Astrocyte (in vitro differentiated cells and primary cell): ENCODE measurements around the gene ADARB2. TPM values are rescaled to one million over a fixed set of nuclear protein-coding genes. Genes with fewer than 3 reads are reported as not detected.

Source experiments
- DNase-seq: peaks from one replicate; pipeline ENCODE4 v3.0.0-alpha.2; 2010; ENCODE audit warnings: low read depth
- FAIRE-seq: peaks from 2 replicates; lab custom pipeline; 2011; peaks lifted over from hg19 to GRCh38; lab: Jason Lieb, UNC
- H2AFZ ChIP-seq: 2 replicates; pipeline ENCODE4 v1.6.0; 2012; ENCODE audit warnings: low read depth, low read length, inconsistent platforms
- H3K27ac ChIP-seq: 2 replicates; pipeline ENCODE4 v1.5.1; 2011; ENCODE audit warnings: low read depth, low read length, inconsistent platforms
- H3K27me3 ChIP-seq: 2 replicates; pipeline ENCODE4 v1.6.0; 2011; ENCODE audit warnings: low read length, inconsistent platforms; ENCODE audit not compliant: insufficient read depth
- H3K36me3 ChIP-seq: 2 replicates; pipeline ENCODE4 v1.5.1; 2011; ENCODE audit warnings: low read length, inconsistent platforms; ENCODE audit not compliant: insufficient read depth
- H3K4me1 ChIP-seq: 2 replicates; pipeline ENCODE4 v1.5.1; 2011; ENCODE audit warnings: low read length, inconsistent platforms; ENCODE audit not compliant: insufficient read depth
- H3K4me2 ChIP-seq: 2 replicates; pipeline ENCODE4 v1.6.0; 2012; ENCODE audit warnings: low read length, inconsistent platforms
- H3K4me3 ChIP-seq: 2 replicates; pipeline ENCODE4 v1.5.1; 2011; ENCODE audit warnings: low read depth, mild to moderate bottlenecking, low read length, inconsistent platforms; ENCODE audit not compliant: insufficient read depth
- H3K79me2 ChIP-seq: 2 replicates; pipeline ENCODE4 v1.6.0; 2012; ENCODE audit warnings: mild to moderate bottlenecking, low read length, inconsistent platforms; ENCODE audit not compliant: insufficient read depth
- H3K9ac ChIP-seq: 2 replicates; pipeline ENCODE4 v1.6.0; 2012; ENCODE audit warnings: mild to moderate bottlenecking, low read length, inconsistent platforms
- H3K9me3 ChIP-seq: 2 replicates; pipeline ENCODE4 v1.5.1; 2012; ENCODE audit warnings: low read depth, mild to moderate bottlenecking, low read length, inconsistent platforms; ENCODE audit not compliant: insufficient read depth
- H4K20me1 ChIP-seq: 2 replicates; pipeline ENCODE4 v1.6.0; 2012; ENCODE audit warnings: low read length, inconsistent platforms; ENCODE audit not compliant: insufficient read depth
- H3K27ac Mint-ChIP-seq: one replicate; pipeline ENCODE4 v1.8.0; 2021; ENCODE audit warnings: mild to moderate bottlenecking, mixed read lengths; ENCODE audit not compliant: unreplicated experiment
- H3K27me3 Mint-ChIP-seq: one replicate; pipeline ENCODE4 v1.8.0; 2021; ENCODE audit warnings: low read depth, mixed read lengths; ENCODE audit not compliant: unreplicated experiment
- H3K36me3 Mint-ChIP-seq: one replicate; pipeline ENCODE4 v1.8.0; 2021; ENCODE audit warnings: low read depth, mixed read lengths; ENCODE audit not compliant: unreplicated experiment
- H3K4me1 Mint-ChIP-seq: one replicate; pipeline ENCODE4 v1.8.0; 2021; ENCODE audit warnings: low read depth, mixed read lengths; ENCODE audit not compliant: unreplicated experiment
- H3K4me3 Mint-ChIP-seq: one replicate; pipeline ENCODE4 v1.8.0; 2021; ENCODE audit warnings: mild to moderate bottlenecking, moderate library complexity, mixed read lengths; ENCODE audit not compliant: unreplicated experiment
- H3K9me3 Mint-ChIP-seq: one replicate; pipeline ENCODE4 v1.8.0; 2021; ENCODE audit warnings: mild to moderate bottlenecking, mixed read lengths; ENCODE audit not compliant: unreplicated experiment
- EZH2 ChIP-seq: IDR thresholded peaks from 2 replicates; pipeline ENCODE4 v1.6.1; 2012; ENCODE audit warnings: mild to moderate bottlenecking, low read length, inconsistent platforms; ENCODE audit not compliant: insufficient read depth
- total RNA-seq: library from RNA; stranded (reverse); gene quantifications from 2 replicates; pipeline ENCODE4 v1.2.1, GENCODE V29; 2021
- TF ChIP-seq, protein P1 (sequence below): IDR thresholded peaks from 2 replicates; pipeline ENCODE4 v1.5.1; 2011; ENCODE audit warnings: low read depth, mild to moderate bottlenecking, inconsistent platforms, low read length, moderate library complexity; ENCODE audit not compliant: insufficient read depth

ADARB2 gene
- total RNA-seq, 1 donor from 2014 or later = 0.18 TPM

GRCh38 chr10:1600861-1601260 lies 136.5 kb downstream of the ADARB2 start:
- no peak overlapping the region for H3K27ac Mint-ChIP-seq
- H3K9me3 Mint-ChIP-seq = no peaks in the 10 kb centered on the region
- no peak for FAIRE-seq

GRCh38 chr10:1598393-1599153 lies 138.8 kb downstream of the ADARB2 start:
- H2AFZ ChIP-seq = no peak overlapping the region
- peaks cover 2% of the 10 kb centered on the region for H3K9me3 Mint-ChIP-seq
- H3K9ac ChIP-seq = no peak overlapping the region
- no peak overlapping the region for H3K4me3 Mint-ChIP-seq
- DNase-seq (no peak), FAIRE-seq (no peak)
- peaks cover 10% of the 10 kb centered on the region for H3K9me3 ChIP-seq
- TF ChIP-seq, protein P1, sequence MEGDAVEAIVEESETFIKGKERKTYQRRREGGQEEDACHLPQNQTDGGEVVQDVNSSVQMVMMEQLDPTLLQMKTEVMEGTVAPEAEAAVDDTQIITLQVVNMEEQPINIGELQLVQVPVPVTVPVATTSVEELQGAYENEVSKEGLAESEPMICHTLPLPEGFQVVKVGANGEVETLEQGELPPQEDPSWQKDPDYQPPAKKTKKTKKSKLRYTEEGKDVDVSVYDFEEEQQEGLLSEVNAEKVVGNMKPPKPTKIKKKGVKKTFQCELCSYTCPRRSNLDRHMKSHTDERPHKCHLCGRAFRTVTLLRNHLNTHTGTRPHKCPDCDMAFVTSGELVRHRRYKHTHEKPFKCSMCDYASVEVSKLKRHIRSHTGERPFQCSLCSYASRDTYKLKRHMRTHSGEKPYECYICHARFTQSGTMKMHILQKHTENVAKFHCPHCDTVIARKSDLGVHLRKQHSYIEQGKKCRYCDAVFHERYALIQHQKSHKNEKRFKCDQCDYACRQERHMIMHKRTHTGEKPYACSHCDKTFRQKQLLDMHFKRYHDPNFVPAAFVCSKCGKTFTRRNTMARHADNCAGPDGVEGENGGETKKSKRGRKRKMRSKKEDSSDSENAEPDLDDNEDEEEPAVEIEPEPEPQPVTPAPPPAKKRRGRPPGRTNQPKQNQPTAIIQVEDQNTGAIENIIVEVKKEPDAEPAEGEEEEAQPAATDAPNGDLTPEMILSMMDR = no peak
- TF ChIP-seq EZH2 = no peak
- H3K4me3 ChIP-seq = no peak overlapping the region
- no peak overlapping the region for H3K27ac Mint-ChIP-seq
- no peak overlapping the region for H3K27ac ChIP-seq
- H3K4me2 ChIP-seq = no peak overlapping the region
- H3K36me3 ChIP-seq = no peaks in the 10 kb centered on the region
- no peaks in the 10 kb centered on the region for H3K27me3 ChIP-seq
- peaks cover 28% of the 10 kb centered on the region for H3K27me3 Mint-ChIP-seq
- H3K4me1 Mint-ChIP-seq = no peaks in the 10 kb centered on the region
- no peaks in the 10 kb centered on the region for H3K4me1 ChIP-seq
- H3K36me3 Mint-ChIP-seq = no peaks in the 10 kb centered on the region
- no peaks in the 10 kb centered on the region for H3K79me2 ChIP-seq
- H4K20me1 ChIP-seq = no peaks in the 10 kb centered on the region

More at GRCh38 chr10:1600861-1601260, 136.5 kb downstream of the ADARB2 start:
- Histone ChIP-seq H3K27me3 (no peaks in the 10 kb centered on the region), H3K79me2 (no peaks in the 10 kb centered on the region), H3K9ac (no peak overlapping the region), H3K27ac (no peak overlapping the region), H3K4me1 (no peaks in the 10 kb centered on the region), H3K4me2 (no peak overlapping the region), H2AFZ (no peak overlapping the region), H3K36me3 (no peaks in the 10 kb centered on the region), H4K20me1 (no peaks in the 10 kb centered on the region), H3K4me3 (no peak overlapping the region), H3K9me3 (peaks cover 10% of the 10 kb centered on the region)
- no peaks in the 10 kb centered on the region for H3K36me3 Mint-ChIP-seq
- TF ChIP-seq, protein P1 = no peak
- TF ChIP-seq EZH2 = no peak
- DNase-seq = no peak
- no peaks in the 10 kb centered on the region for H3K4me1 Mint-ChIP-seq
- H3K27me3 Mint-ChIP-seq = peaks cover 22% of the 10 kb centered on the region
- H3K4me3 Mint-ChIP-seq = no peak overlapping the region
